ENCODE measurements around the gene SLC1A7. TPM values are rescaled to one million over a fixed set of nuclear protein-coding genes. Genes with fewer than 3 reads are reported as not detected.
A peak's percentile ranks its signal among the peaks of the same experiment; 100 is the strongest.

The SLC1A7 gene
- total RNA-seq, 4 donors from 2014 or later = 4.7 to 12.8 (median 9.4) TPM; not detected in 1

DNA sequence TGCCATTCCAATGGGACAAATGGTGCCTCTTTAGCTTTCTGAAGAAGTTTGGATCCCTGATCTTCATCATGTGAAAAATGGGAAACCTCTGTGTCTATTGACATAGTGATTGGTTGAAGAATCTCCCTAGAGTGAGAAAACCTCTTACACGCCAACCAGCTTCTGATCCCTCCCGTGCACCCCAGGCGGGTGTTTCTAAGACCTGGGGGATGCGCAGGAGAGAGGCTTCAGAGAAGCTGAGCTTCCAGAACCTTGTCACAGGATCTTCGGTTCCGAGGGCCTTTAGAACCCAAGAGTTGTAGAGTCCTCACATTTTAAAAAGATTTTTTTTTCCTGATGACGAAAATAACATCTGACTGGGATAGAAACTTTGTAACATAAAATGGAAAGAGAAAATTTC lies 69.2 kb downstream of the SLC1A7 start:
- no peaks in the 10 kb centered on the region for H3K9me3 ChIP-seq
- TF ChIP-seq, protein P1, sequence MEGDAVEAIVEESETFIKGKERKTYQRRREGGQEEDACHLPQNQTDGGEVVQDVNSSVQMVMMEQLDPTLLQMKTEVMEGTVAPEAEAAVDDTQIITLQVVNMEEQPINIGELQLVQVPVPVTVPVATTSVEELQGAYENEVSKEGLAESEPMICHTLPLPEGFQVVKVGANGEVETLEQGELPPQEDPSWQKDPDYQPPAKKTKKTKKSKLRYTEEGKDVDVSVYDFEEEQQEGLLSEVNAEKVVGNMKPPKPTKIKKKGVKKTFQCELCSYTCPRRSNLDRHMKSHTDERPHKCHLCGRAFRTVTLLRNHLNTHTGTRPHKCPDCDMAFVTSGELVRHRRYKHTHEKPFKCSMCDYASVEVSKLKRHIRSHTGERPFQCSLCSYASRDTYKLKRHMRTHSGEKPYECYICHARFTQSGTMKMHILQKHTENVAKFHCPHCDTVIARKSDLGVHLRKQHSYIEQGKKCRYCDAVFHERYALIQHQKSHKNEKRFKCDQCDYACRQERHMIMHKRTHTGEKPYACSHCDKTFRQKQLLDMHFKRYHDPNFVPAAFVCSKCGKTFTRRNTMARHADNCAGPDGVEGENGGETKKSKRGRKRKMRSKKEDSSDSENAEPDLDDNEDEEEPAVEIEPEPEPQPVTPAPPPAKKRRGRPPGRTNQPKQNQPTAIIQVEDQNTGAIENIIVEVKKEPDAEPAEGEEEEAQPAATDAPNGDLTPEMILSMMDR (IDR thresholded peaks at IDR 0.05) = no peak
- no peak for TF ChIP-seq POLR2A (IDR thresholded peaks at IDR 0.05)
- H3K4me1 ChIP-seq = no peaks in the 10 kb centered on the region
- H3K27ac ChIP-seq = no peak overlapping the region
- no peak overlapping the region for H3K4me3 ChIP-seq
- H3K36me3 ChIP-seq = no peaks in the 10 kb centered on the region
- H3K27me3 ChIP-seq = no peaks in the 10 kb centered on the region
- no peak for DNase-seq

DNA sequence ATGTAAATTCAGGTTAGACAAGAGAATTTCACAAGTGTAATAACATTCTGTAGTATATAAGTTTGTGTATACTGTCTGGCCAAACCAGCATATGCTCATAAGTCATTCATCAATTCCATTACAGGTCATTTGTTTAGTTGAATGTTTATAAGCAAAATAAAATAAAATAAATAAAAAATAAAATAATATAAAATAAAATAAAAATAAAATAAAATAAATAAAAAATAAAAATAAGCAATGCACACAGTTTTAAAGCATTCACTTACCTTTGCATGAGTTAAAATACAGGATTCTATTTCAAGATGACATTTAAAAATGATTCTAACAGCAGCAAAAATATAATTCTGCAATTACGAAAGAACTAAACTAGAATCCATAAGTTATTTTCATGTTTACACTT lies 70.5 kb downstream of the SLC1A7 start:
- Histone ChIP-seq H3K27me3 (no peaks in the 10 kb centered on the region), H3K4me3 (no peak overlapping the region), H3K9me3 (no peaks in the 10 kb centered on the region), H3K27ac (no peak overlapping the region), H3K36me3 (no peaks in the 10 kb centered on the region), H3K4me1 (no peaks in the 10 kb centered on the region)
- no peak for DNase-seq
- TF ChIP-seq POLR2A (IDR thresholded peaks at IDR 0.05) = no peak
- TF ChIP-seq, protein P1 (IDR thresholded peaks at IDR 0.05) = no peak

DNA sequence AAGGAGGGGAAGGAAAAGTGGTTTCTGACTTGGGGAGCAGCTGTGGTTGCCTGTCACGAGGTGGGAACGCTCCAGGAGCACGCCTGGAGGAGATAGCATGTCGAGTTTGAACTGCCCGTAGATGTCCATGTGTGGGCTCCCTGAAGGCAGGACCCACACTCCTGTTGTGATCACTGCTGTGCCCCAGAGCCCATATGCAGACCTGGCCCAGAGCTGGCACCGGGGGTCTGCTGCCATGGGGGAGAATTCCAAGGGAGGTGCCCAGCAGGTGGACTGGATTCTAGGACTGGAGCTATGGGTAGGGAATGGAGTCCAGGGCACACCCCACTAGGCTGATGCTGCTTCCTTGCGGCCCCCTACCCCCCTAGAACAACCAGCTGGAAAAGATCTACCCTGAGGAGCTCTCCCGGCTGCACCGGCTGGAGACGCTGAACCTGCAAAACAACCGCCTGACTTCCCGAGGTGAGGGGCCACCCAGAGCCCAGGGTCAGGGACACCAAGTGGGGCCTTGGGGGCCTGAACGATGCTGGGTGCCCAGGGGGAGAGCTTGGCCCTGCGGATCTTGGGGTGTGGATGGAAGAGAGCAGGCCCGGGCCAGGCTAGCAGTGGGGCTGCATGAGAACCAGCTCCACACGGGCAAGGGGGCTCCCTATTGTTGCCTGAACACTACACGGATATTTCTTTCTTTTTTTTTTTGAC lies 71.1 kb downstream of the SLC1A7 start:
- H3K9me3 ChIP-seq = no peaks in the 10 kb centered on the region
- DNase-seq = no peak
- no peaks in the 10 kb centered on the region for H3K36me3 ChIP-seq
- no peak overlapping the region for H3K4me3 ChIP-seq
- TF ChIP-seq POLR2A (IDR thresholded peaks at IDR 0.05) = no peak
- TF ChIP-seq, protein P1 (IDR thresholded peaks at IDR 0.05) = no peak
- H3K27me3 ChIP-seq = no peaks in the 10 kb centered on the region
- no peaks in the 10 kb centered on the region for H3K4me1 ChIP-seq
- no peak overlapping the region for H3K27ac ChIP-seq

DNA sequence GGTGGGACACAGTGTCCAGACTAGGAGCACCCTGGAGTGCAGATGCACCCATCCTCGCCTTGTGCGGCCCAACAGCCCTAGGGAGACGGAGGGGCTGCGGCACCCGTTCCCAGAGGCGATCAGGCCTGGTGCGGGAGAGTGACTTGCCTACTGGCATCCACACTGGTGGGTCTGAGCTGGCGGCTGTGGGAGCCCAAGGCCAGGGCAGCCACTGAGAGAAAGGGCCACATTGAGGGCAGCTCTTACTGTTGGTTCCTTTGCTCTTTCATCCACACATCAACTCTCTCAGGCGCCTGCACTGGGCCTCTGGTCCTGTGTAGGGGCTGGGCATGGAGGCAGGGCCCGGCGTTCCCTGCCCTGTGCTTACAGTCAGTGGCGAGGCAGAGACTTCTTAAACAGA lies 71.8 kb downstream of the SLC1A7 start:
- Histone ChIP-seq H3K9me3 (no peaks in the 10 kb centered on the region), H3K4me3 (no peak overlapping the region), H3K4me1 (no peaks in the 10 kb centered on the region), H3K36me3 (no peaks in the 10 kb centered on the region), H3K27ac (no peak overlapping the region), H3K27me3 (no peaks in the 10 kb centered on the region)
- peak in 1 of 3 donors; percentile 43 for DNase-seq
- TF ChIP-seq, protein P1 (IDR thresholded peaks at IDR 0.05) = no peak
- no peak for TF ChIP-seq POLR2A (IDR thresholded peaks at IDR 0.05)

DNA sequence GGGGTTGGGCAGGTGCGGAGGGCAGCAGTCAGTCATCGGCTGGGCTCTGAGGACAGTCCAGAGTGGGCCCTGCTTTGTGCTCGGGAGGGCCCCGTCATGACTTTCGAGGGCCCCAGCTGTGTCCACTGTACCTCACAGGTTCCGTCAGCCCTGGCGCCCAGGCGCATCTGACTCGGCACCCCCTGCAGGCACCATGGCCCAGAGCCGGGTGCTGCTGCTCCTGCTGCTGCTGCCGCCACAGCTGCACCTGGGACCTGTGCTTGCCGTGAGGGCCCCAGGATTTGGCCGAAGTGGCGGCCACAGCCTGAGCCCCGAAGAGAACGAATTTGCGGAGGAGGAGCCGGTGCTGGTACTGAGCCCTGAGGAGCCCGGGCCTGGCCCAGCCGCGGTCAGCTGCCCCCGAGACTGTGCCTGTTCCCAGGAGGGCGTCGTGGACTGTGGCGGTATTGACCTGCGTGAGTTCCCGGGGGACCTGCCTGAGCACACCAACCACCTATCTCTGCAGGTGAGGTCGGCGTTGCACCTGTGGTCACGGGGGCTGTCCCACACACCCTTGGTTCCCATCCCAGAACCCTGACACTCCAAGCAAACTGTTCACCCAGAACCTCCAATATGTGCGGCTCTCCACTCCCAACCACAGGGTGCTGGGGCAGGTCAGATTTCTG lies 72.6 kb downstream of the SLC1A7 start:
- H3K9me3 ChIP-seq = no peaks in the 10 kb centered on the region
- no peaks in the 10 kb centered on the region for H3K27me3 ChIP-seq
- H3K4me3 ChIP-seq = no peak overlapping the region
- H3K27ac ChIP-seq = no peak overlapping the region
- no peaks in the 10 kb centered on the region for H3K36me3 ChIP-seq
- peak; percentile 9 to 42 (median 41) for DNase-seq
- no peak for TF ChIP-seq POLR2A (IDR thresholded peaks at IDR 0.05)
- H3K4me1 ChIP-seq = no peaks in the 10 kb centered on the region

DNA sequence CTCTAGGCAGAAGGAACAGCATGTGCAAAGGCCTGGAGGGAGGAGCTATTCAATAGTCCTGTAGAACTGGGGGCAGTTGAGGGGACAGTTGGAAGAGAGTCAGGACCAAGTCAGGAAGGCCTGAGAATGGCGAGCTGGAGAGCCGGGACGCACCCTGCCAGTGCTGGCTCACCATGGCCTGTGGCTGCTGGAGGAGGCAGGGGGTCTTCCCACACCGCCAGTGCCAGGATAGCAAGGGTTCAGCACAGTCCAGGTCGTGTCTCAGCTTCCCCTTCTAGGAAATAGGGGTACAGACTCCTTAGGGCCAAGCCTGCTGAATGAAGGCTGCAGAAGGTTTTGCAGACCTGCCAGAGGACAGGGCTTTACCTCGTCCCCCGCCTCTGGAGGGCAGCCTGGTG lies 73.2 kb downstream of the SLC1A7 start:
- Histone ChIP-seq H3K4me3 (no peak overlapping the region), H3K27ac (no peak overlapping the region), H3K27me3 (no peaks in the 10 kb centered on the region), H3K4me1 (no peaks in the 10 kb centered on the region), H3K36me3 (no peaks in the 10 kb centered on the region), H3K9me3 (no peaks in the 10 kb centered on the region)
- TF ChIP-seq POLR2A (IDR thresholded peaks at IDR 0.05) = no peak
- TF ChIP-seq, protein P1 (IDR thresholded peaks at IDR 0.05) = no peak
- peak in 2 of 3 donors; percentile 3 to 43 for DNase-seq

Measured in Peyer's patch (tissue), 4 donors.